WERI-Rb-1 (cell line): ENCODE results near the gene NFYC.
A peak's percentile ranks its signal among the peaks of the same experiment; 100 is the strongest.

Experiments used
- DNase-seq: peaks from one replicate; pipeline ENCODE4 v3.0.0-alpha.2; 2020
- H3K27ac ChIP-seq: fragments of 250-450 bp; sonication (Bioruptor Pico); 2 replicates; pipeline ENCODE4 v1.5.1; 2020; ENCODE audit warnings: mild to moderate bottlenecking, moderate library complexity
- H3K27me3 ChIP-seq: fragments of 250-450 bp; sonication (Bioruptor Pico); 2 replicates; pipeline ENCODE4 v1.5.1; 2021; ENCODE audit warnings: mild to moderate bottlenecking, low read depth, moderate library complexity; ENCODE audit not compliant: insufficient read depth, severe bottlenecking
- H3K36me3 ChIP-seq: fragments of 250-450 bp; sonication (Bioruptor Pico); 2 replicates; pipeline ENCODE4 v1.5.1; 2020; ENCODE audit warnings: mild to moderate bottlenecking, moderate library complexity
- H3K4me3 ChIP-seq: 2 replicates; pipeline ENCODE4 v1.5.1; 2011; ENCODE audit warnings: low read depth, mild to moderate bottlenecking, control low read depth, low read length
- H3K9me3 ChIP-seq: fragments of 250-450 bp; sonication (Bioruptor Pico); 2 replicates; pipeline ENCODE4 v1.5.1; 2021; ENCODE audit warnings: mild to moderate bottlenecking, moderate library complexity; ENCODE audit not compliant: severe bottlenecking
- CTCF ChIP-seq: IDR thresholded peaks from 2 replicates; pipeline ENCODE4 v1.5.1; 2011; ENCODE audit warnings: low read depth, mild to moderate bottlenecking, control low read depth, inconsistent platforms, low read length

Gene NFYC

GRCh38 chr1:40738831-40739230 lies 47.3 kb downstream of the NFYC start:
- Histone ChIP-seq H3K36me3 (peaks cover 29% of the 10 kb centered on the region), H3K27ac (no peak overlapping the region)

GRCh38 chr1:40739455-40740008 lies 48.0 kb downstream of the NFYC start:
- DNase-seq, result no peak
- Histone ChIP-seq H3K9me3 (no peaks in the 10 kb centered on the region), H3K27ac (no peak overlapping the region), H3K27me3 (no peaks in the 10 kb centered on the region), H3K4me3 (no peak overlapping the region), H3K36me3 (peaks cover 29% of the 10 kb centered on the region)
- no peak for TF ChIP-seq CTCF

More at GRCh38 chr1:40738831-40739230, 47.3 kb downstream of the NFYC start:
- no peak for DNase-seq
- no peaks in the 10 kb centered on the region for H3K9me3 ChIP-seq
- H3K4me3 ChIP-seq, result no peak overlapping the region
- no peak for TF ChIP-seq CTCF
- no peaks in the 10 kb centered on the region for H3K27me3 ChIP-seq

GRCh38 chr1:40740039-40740996 lies 48.8 kb downstream of the NFYC start:
- no peak overlapping the region for H3K4me3 ChIP-seq

GRCh38 chr1:40740997-40741736 lies 49.7 kb downstream of the NFYC start:
- H3K27me3 ChIP-seq, result no peaks in the 10 kb centered on the region
- no peak for TF ChIP-seq CTCF
- H3K27ac ChIP-seq, result no peak overlapping the region
- DNase-seq, result no peak
- H3K4me3 ChIP-seq, result no peak overlapping the region
- H3K36me3 ChIP-seq, result peaks cover 29% of the 10 kb centered on the region
- no peaks in the 10 kb centered on the region for H3K9me3 ChIP-seq

More at GRCh38 chr1:40740039-40740996, 48.8 kb downstream of the NFYC start:
- H3K9me3 ChIP-seq, result no peaks in the 10 kb centered on the region
- DNase-seq, result peak; percentile 32
- H3K27me3 ChIP-seq, result no peaks in the 10 kb centered on the region
- no peak overlapping the region for H3K27ac ChIP-seq
- H3K36me3 ChIP-seq, result peaks cover 29% of the 10 kb centered on the region
- no peak for TF ChIP-seq CTCF

GRCh38 chr1:40742363-40743061 lies 51.0 kb downstream of the NFYC start:
- H3K27me3 ChIP-seq, result no peaks in the 10 kb centered on the region
- H3K9me3 ChIP-seq, result no peaks in the 10 kb centered on the region
- DNase-seq, result no peak
- H3K4me3 ChIP-seq, result no peak overlapping the region
- H3K27ac ChIP-seq, result no peak overlapping the region
- TF ChIP-seq CTCF, result no peak
- H3K36me3 ChIP-seq, result peaks cover 29% of the 10 kb centered on the region
